AG04450 (cell line): ENCODE results near the gene NDOR1. TPM values are rescaled to one million over a fixed set of nuclear protein-coding genes. Genes with fewer than 3 reads are reported as not detected.

Source experiments
- CTCF ChIA-PET: fragments of 300-600, 350-600 bp; formaldehyde crosslinking; extraction: SDS; loops from one replicate; lab custom pipeline; 2022; ENCODE audit warnings: antibody characterized with exemption, inconsistent platforms; lab: Charles Lee
- POLR2A ChIA-PET: fragments of 350-600 bp; formaldehyde crosslinking; extraction: SDS; loops from one replicate; lab custom pipeline; 2021; ENCODE audit warnings: antibody characterized with exemption, inconsistent platforms; lab: Yijun Ruan, JAX
- DNase-seq: peaks from one replicate; pipeline ENCODE4 v3.0.0-alpha.2; 2011; ENCODE audit warnings: low read depth, low spot score
- H3K27ac ChIP-seq: one replicate; pipeline ENCODE4 v1.5.1; 2012; ENCODE audit warnings: low read depth, low read length, control low read depth
- H3K27me3 ChIP-seq: one replicate; pipeline ENCODE4 v1.6.0; 2012; ENCODE audit warnings: low read length; ENCODE audit not compliant: control insufficient read depth, insufficient read depth
- H3K4me3 ChIP-seq: 2 replicates; pipeline ENCODE4 v1.5.1; 2011; ENCODE audit warnings: mild to moderate bottlenecking, low read depth, low read length, control low read depth
- H3K9me3 ChIP-seq: 2 replicates; pipeline ENCODE4 v1.5.1; 2012; ENCODE audit warnings: low read length; ENCODE audit not compliant: control insufficient read depth, insufficient read depth
- CTCF ChIP-seq: IDR thresholded peaks from 2 replicates; pipeline ENCODE4 v1.5.1; 2011; ENCODE audit warnings: low read depth, low read length, control low read depth, inconsistent platforms
- polyA plus RNA-seq: library from polyadenylated mRNA; depleted of rRNA; stranded (reverse); fragments of >200 nt; gene quantifications from 2 replicates; pipeline ENCODE4 v1.2.3, GENCODE V29; 2011

Gene NDOR1
- polyA plus RNA-seq, 1 experiment = 2.8 TPM

- Histone ChIP-seq H3K27me3 (no peaks in the 10 kb centered on the region), H3K4me3 (no peak overlapping the region), H3K9me3 (no peaks in the 10 kb centered on the region; the same call in 1 of the 2 replicates), H3K27ac (no peak overlapping the region)
- DNase-seq = no peak
- ChIA-PET POLR2A (interaction anchor here (1.0 kb wide), 1 partner anchor 46 kb away, joined by 4 read pairs; the partner anchor contains the start of gene TUBB4B), CTCF (interaction anchor here (1.5 kb wide), 1 partner anchor 42 kb away, joined by 4 read pairs; no protein-coding TSS in a partner anchor)
- TF ChIP-seq CTCF = no peak
Observed at GRCh38 chr9:137194909-137195308, 10.6 kb upstream of the NDOR1 start.

- ChIA-PET CTCF (no interaction called here), POLR2A (interaction anchor here (1.0 kb wide), 1 partner anchor 45 kb away, joined by 4 read pairs; the partner anchor contains the start of gene TUBB4B)
Observed at GRCh38 chr9:137195525-137196220, 9.8 kb upstream of the NDOR1 start.

DNA sequence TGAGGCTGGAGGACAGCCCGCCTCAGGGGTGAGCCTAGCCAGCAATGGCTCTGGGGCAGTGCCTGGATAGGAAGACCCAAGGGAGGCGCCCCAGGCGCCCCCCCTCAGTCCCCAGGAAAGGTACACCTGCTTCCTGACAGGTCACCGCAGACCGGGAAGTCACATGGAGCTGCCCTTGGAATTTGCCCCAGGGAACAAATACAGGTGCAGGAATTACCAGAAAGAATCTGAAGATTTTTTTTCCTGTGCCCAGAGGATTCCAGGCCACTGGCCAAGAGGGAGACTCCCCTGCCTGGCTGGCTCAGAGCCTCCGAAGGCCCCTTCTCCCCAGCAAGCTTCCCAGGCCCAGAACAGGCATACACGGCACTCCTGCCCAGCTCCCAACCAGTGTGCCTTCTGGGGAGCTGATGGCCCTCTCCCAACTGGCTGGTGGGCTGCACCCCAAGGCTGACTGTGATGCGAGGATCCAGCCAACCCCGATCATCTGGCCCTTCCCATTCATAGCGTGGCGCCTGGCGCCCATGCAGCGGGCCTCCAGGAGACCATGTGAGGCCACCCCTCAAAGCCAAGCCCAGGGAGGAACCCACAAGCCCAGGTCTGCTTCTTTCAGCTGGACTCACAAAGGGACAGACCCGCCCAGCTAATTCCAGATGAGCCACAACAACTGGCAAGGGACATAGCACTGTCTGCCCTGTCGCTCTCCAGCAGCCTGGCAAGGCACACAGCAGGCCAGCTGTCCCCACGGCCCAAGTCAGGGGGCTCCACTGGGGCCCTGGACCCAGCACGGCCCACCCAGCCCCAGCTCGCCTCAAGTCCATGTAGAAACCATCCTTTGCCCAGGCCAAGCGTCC is 7.2 kb upstream of the NDOR1 start:
- ChIA-PET POLR2A (interaction anchor here (1.4 to 2.4 kb wide), 2 partner anchors 9 to 42 kb away, joined by 7 to 13 read pairs; partner anchors contain the start of gene TUBB4B), CTCF (interaction anchor here (0.5 to 1.3 kb wide), 2 partner anchors 9 kb away, joined by 3 to 4 read pairs; no protein-coding TSS in a partner anchor)
- H3K4me3 ChIP-seq = peak overlapping the region; percentile 12; the same call in 1 of the 2 replicates

More at GRCh38 chr9:137195525-137196220, 9.8 kb upstream of the NDOR1 start:
- DNase-seq = no peak
- TF ChIP-seq CTCF = no peak
- H3K4me3 ChIP-seq = no peak overlapping the region
- no peaks in the 10 kb centered on the region; the same call in 1 of the 2 replicates for H3K9me3 ChIP-seq
- H3K27ac ChIP-seq = no peak overlapping the region
- H3K27me3 ChIP-seq = no peaks in the 10 kb centered on the region

GRCh38 chr9:137198902-137199283 is 6.6 kb upstream of the NDOR1 start:
- H3K27ac ChIP-seq = no peak overlapping the region
- ChIA-PET CTCF (interaction anchor here (0.8 kb wide), 1 partner anchor 38 kb away, joined by 5 read pairs; no protein-coding TSS in a partner anchor), POLR2A (interaction anchor here (0.6 to 2.4 kb wide), 4 partner anchors 10 to 68 kb away, joined by 3 to 13 read pairs (median 6); partner anchors contain the start of gene TUBB4B)
- TF ChIP-seq CTCF = no peak
- DNase-seq = no peak
- H3K4me3 ChIP-seq = peak overlapping the region; percentile 56
- H3K9me3 ChIP-seq = no peaks in the 10 kb centered on the region; the same call in 1 of the 2 replicates
- no peaks in the 10 kb centered on the region for H3K27me3 ChIP-seq

More for the DNA sequence above, 7.2 kb upstream of the NDOR1 start:
- H3K9me3 ChIP-seq = no peaks in the 10 kb centered on the region; the same call in 1 of the 2 replicates
- no peak for TF ChIP-seq CTCF
- H3K27ac ChIP-seq = no peak overlapping the region
- H3K27me3 ChIP-seq = no peaks in the 10 kb centered on the region
- DNase-seq = no peak
